Stimulated activated CD8-positive, alpha-beta memory T cell treated with anti-CD3 and anti-CD28 coated beads, Interleukin-12 subunit alpha, Interleukin-12 subunit beta, amount 100 ng/mL, for 4 hours (primary cell): Measurements from ENCODE around the gene ESRRA.

Source experiments
- DNase-seq: peaks from one replicate; pipeline ENCODE4 v3.0.0-alpha.2; 2020; ENCODE audit warnings: low read depth

The ESRRA gene

GRCh38 chr11:64305075-64305690 is at the start of gene ESRRA:
TSS of gene ESRRA (plus strand) at chr11:64305524. CDS start at chr11:64307180, 1,656 bp downstream.
- DNase-seq, result peak; percentile 99

- no peak for DNase-seq
These were observed 49.0 kb upstream of the ESRRA start for GRCh38 chr11:64256300-64256699.

GRCh38 chr11:64258356-64258755 is 47.0 kb upstream of the ESRRA start:
- no peak for DNase-seq

- no peak for DNase-seq
These were observed 46.3 kb upstream of the ESRRA start for GRCh38 chr11:64258946-64259532.

GRCh38 chr11:64259533-64260067 is 45.7 kb upstream of the ESRRA start:
- DNase-seq, result no peak

GRCh38 chr11:64260147-64260708 is 45.1 kb upstream of the ESRRA start:
- no peak for DNase-seq

GRCh38 chr11:64261556-64262080 is 43.7 kb upstream of the ESRRA start:
- DNase-seq, result no peak

- no peak for DNase-seq
These were observed 42.9 kb upstream of the ESRRA start for GRCh38 chr11:64262271-64263002.

GRCh38 chr11:64263021-64263946 is 42.0 kb upstream of the ESRRA start:
- no peak for DNase-seq

- no peak for DNase-seq
These were observed 41.4 kb upstream of the ESRRA start for GRCh38 chr11:64263947-64264317.

- DNase-seq, result no peak
These were observed 40.9 kb upstream of the ESRRA start for GRCh38 chr11:64264371-64264852.

GRCh38 chr11:64265176-64266160 is 39.9 kb upstream of the ESRRA start:
- no peak for DNase-seq

- DNase-seq, result no peak
These were observed 39.0 kb upstream of the ESRRA start for GRCh38 chr11:64266339-64266738.

- no peak for DNase-seq
These were observed 37.9 kb upstream of the ESRRA start for GRCh38 chr11:64267207-64267945.

- DNase-seq, result no peak
These were observed 37.1 kb upstream of the ESRRA start for GRCh38 chr11:64268025-64268892.

GRCh38 chr11:64268893-64269539 is 36.3 kb upstream of the ESRRA start:
- DNase-seq, result no peak

- DNase-seq, result peak; percentile 97
These were observed 35.6 kb upstream of the ESRRA start for GRCh38 chr11:64269540-64270220.
